Right hindlimb (tissue), 1 donor: ENCODE data around the gene CRELD2.

ENCODE experiments used
- DNase-seq: peaks from one replicate; pipeline ENCODE4 v3.0.0-alpha.2; 2018

CRELD2 gene

GRCh38 chr22:49968831-49969661, 50.6 kb downstream of the CRELD2 start:
- peak; percentile 28 for DNase-seq

GRCh38 chr22:49969751-49970527, 51.5 kb downstream of the CRELD2 start:
- peak; percentile 20 for DNase-seq

GRCh38 chr22:49970528-49971231, 52.2 kb downstream of the CRELD2 start:
- peak; percentile 79 for DNase-seq

- peak; percentile 49 for DNase-seq
These were observed 53.1 kb downstream of the CRELD2 start for GRCh38 chr22:49971232-49972162.

GRCh38 chr22:49972163-49973017, 54.0 kb downstream of the CRELD2 start:
- peak; percentile 22 for DNase-seq

- DNase-seq, result no peak
These were observed 54.9 kb downstream of the CRELD2 start for GRCh38 chr22:49973018-49973961.

- peak; percentile 24 for DNase-seq
These were observed 57.3 kb downstream of the CRELD2 start for GRCh38 chr22:49975543-49976389.

- DNase-seq, result peak; percentile 21
These were observed 58.2 kb downstream of the CRELD2 start for GRCh38 chr22:49976439-49977175.
